Mesenchymal stem cell (in vitro differentiated cells and primary cell): ENCODE data around the gene GPR65.

Source experiments
- DNase-seq: peaks from one replicate; pipeline ENCODE4 v3.0.0-alpha.2; 2013
- H2AFZ ChIP-seq: one replicate; pipeline ENCODE4 v1.6.1; 2013; ENCODE audit warnings: low read depth, mild to moderate bottlenecking, control low read depth, inconsistent platforms, low read length, moderate library complexity
- H2AK5ac ChIP-seq: 2 replicates; pipeline ENCODE4 v1.6.1; 2013; ENCODE audit warnings: low read length, moderate library complexity, mild to moderate bottlenecking, inconsistent platforms; ENCODE audit not compliant: severe bottlenecking
- H2BK120ac ChIP-seq: one replicate; pipeline ENCODE4 v1.6.1; 2013; ENCODE audit warnings: low read depth, mild to moderate bottlenecking, inconsistent platforms, low read length, moderate library complexity
- H2BK12ac ChIP-seq, 2 experiments: one replicate each; pipeline ENCODE4 v1.6.1; 2013; ENCODE audit warnings: inconsistent platforms in 2 of 2, low read length in 2 of 2, mild to moderate bottlenecking in 2 of 2, moderate library complexity in 2 of 2, control low read depth in 1 of 2
- H2BK15ac ChIP-seq: one replicate; pipeline ENCODE4 v1.6.1; 2013; ENCODE audit warnings: mild to moderate bottlenecking, low read depth, inconsistent platforms; ENCODE audit not compliant: poor library complexity, severe bottlenecking
- H2BK5ac ChIP-seq: 2 replicates; pipeline ENCODE4 v1.6.1; 2013; ENCODE audit warnings: low read depth, mild to moderate bottlenecking, low read length, control low read depth, inconsistent platforms; ENCODE audit not compliant: poor library complexity, severe bottlenecking
- H3K14ac ChIP-seq, 2 experiments: one replicate each; pipeline ENCODE4 v1.6.1; 2013; ENCODE audit warnings: inconsistent platforms in 2 of 2, low read length in 2 of 2, control low read depth in 1 of 2, mild to moderate bottlenecking in 1 of 2, moderate library complexity in 1 of 2
- H3K18ac ChIP-seq, 2 experiments: one replicate each; pipeline ENCODE4 v1.6.1; 2013; ENCODE audit warnings: inconsistent platforms in 2 of 2, low read length in 2 of 2, control low read depth in 1 of 2, low read depth in 1 of 2, mild to moderate bottlenecking in 1 of 2
- H3K23ac ChIP-seq, 2 experiments: one replicate each; pipeline ENCODE4 v1.6.1; 2013; ENCODE audit warnings: inconsistent platforms in 2 of 2, low read length in 2 of 2, mild to moderate bottlenecking in 2 of 2, moderate library complexity in 2 of 2, control low read depth in 1 of 2
- H3K27ac ChIP-seq: 2 replicates; pipeline ENCODE4 v1.5.1; 2013; ENCODE audit warnings: mild to moderate bottlenecking, moderate library complexity, low read length, control low read depth, inconsistent platforms; ENCODE audit not compliant: poor library complexity, severe bottlenecking
- H3K27me3 ChIP-seq, 2 experiments: 2 replicates each; pipeline versions ENCODE4 v1.6.1 to v1.7.0; 2013; ENCODE audit warnings: low read length in 2 of 2, mild to moderate bottlenecking in 2 of 2, moderate library complexity in 2 of 2, control low read depth in 1 of 2, inconsistent platforms in 1 of 2; ENCODE audit not compliant: control insufficient read depth in 1 of 2, insufficient read depth in 1 of 2
- H3K36me3 ChIP-seq, 2 experiments: 2 replicates each; pipeline versions ENCODE4 v1.6.1 to v1.7.0; 2013; ENCODE audit warnings: low read length in 2 of 2, control low read depth in 1 of 2, inconsistent platforms in 1 of 2, low read depth in 1 of 2, mild to moderate bottlenecking in 1 of 2; ENCODE audit not compliant: insufficient read depth in 2 of 2, control insufficient read depth in 1 of 2
- H3K4ac ChIP-seq, 2 experiments: one replicate each; pipeline ENCODE4 v1.6.1; 2013; ENCODE audit warnings: inconsistent platforms in 2 of 2, low read length in 2 of 2, mild to moderate bottlenecking in 2 of 2, moderate library complexity in 2 of 2, control low read depth in 1 of 2, low read depth in 1 of 2
- H3K4me1 ChIP-seq: 2 replicates; pipeline ENCODE4 v1.6.1; 2013; ENCODE audit warnings: low read depth, low read length, control low read depth; ENCODE audit not compliant: control insufficient read depth, insufficient read depth
- H3K4me2 ChIP-seq: 2 replicates; pipeline ENCODE4 v1.6.1; 2013; ENCODE audit warnings: low read length, mild to moderate bottlenecking, inconsistent platforms; ENCODE audit not compliant: poor library complexity, severe bottlenecking
- H3K4me3 ChIP-seq, 2 experiments: 2 replicates each; pipeline versions ENCODE4 v1.5.1 to v1.7.0; 2013; ENCODE audit warnings: low read length in 2 of 2, mild to moderate bottlenecking in 2 of 2, control low read depth in 1 of 2, low read depth in 1 of 2; ENCODE audit not compliant: insufficient read depth in 1 of 2
- H3K79me1 ChIP-seq: replicated peaks from 2 replicates; pipeline ENCODE4 v1.6.1; 2013; ENCODE audit warnings: mild to moderate bottlenecking, control low read depth, low read length, inconsistent platforms; ENCODE audit not compliant: poor library complexity, severe bottlenecking
- H3K9ac ChIP-seq: 2 replicates; pipeline ENCODE4 v1.7.0; 2013; ENCODE audit warnings: mild to moderate bottlenecking, low read length, moderate library complexity
- H3K9me3 ChIP-seq: 2 replicates; pipeline ENCODE4 v1.7.0; 2013; ENCODE audit warnings: mild to moderate bottlenecking, low read length; ENCODE audit not compliant: control insufficient read depth
- H4K8ac ChIP-seq: one replicate; pipeline ENCODE4 v1.6.1; 2013; ENCODE audit warnings: inconsistent platforms, mild to moderate bottlenecking, low read length, moderate library complexity
- H4K91ac ChIP-seq: one replicate; pipeline ENCODE4 v1.6.1; 2013; ENCODE audit warnings: mild to moderate bottlenecking, low read length, inconsistent platforms
- WGBS: methylation state at CpG from one replicate; pipeline ENCODE4 v1.1.7; 2013; ENCODE audit warnings: mixed read lengths; 5-methylcytosine and 5-hydroxymethylcytosine counted together

Gene GPR65

DNA sequence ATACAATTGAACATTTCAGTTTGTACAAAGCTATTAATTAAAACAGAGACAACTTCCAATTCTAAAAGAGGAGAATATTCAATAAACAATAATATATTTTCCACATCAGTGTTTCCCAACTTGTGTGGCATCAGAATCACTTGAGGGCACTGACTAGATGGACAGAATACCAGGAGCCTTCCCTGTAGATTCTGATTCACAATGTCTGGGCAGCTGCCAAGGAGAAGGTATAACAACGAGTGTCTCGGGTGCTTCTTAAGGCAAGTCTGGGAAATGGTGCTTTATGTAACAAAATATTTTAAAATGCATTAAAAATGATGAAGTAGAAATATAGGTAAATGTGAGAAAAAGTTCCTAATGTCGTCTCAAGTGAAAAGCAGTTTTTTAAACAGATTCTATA is 38.1 kb upstream of the GPR65 start:
- no peak for DNase-seq
- no peak overlapping the region for H2BK12ac ChIP-seq
- no peaks in the 10 kb centered on the region for H3K9me3 ChIP-seq
- no peak overlapping the region for H3K4ac ChIP-seq
- H3K27ac ChIP-seq = no peak overlapping the region
- no peak overlapping the region for H3K4me3 ChIP-seq
- H2AFZ ChIP-seq = no peak overlapping the region
- H3K18ac ChIP-seq = no peak overlapping the region
- H2BK5ac ChIP-seq = no peak overlapping the region
- no peaks in the 10 kb centered on the region for H3K27me3 ChIP-seq
- no peak overlapping the region for H3K9ac ChIP-seq
- H3K79me1 ChIP-seq = no peaks in the 10 kb centered on the region
- 78% methylated on average over 2 of the region's 3 CpGs for WGBS
- H3K4me1 ChIP-seq = no peaks in the 10 kb centered on the region
- peaks cover 0 to 37% of the 10 kb centered on the region in 2 experiments for H3K36me3 ChIP-seq
- H2AK5ac ChIP-seq = no peak overlapping the region
- no peak overlapping the region for H2BK15ac ChIP-seq
- no peak overlapping the region for H2BK120ac ChIP-seq
- H3K4me2 ChIP-seq = no peak overlapping the region
- H4K91ac ChIP-seq = no peak overlapping the region
- no peak overlapping the region for H4K8ac ChIP-seq
- H3K14ac ChIP-seq = no peak overlapping the region
- H3K23ac ChIP-seq = no peak overlapping the region

DNA sequence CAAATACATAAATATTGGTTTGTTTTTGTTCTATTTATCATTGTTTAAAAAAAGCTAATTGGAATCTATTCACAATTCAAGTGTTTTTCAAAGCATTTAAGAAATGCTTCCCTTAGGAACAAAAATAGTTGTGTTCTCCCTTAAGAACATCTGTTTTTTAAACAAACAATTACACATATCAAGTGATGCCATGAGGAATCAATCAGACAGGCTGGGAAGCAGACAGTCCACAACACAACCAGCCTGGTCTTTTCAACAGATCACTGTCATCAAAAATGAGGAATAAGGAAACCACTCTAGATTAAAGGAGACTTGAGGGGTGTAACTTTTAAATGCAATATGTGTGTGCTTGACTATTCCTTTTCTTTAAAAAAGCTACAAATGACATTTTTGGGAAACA is 37.4 kb upstream of the GPR65 start:
- Histone ChIP-seq H2BK15ac (no peak overlapping the region), H3K79me1 (no peaks in the 10 kb centered on the region), H3K9me3 (no peaks in the 10 kb centered on the region), H3K27me3 (no peaks in the 10 kb centered on the region), H4K91ac (no peak overlapping the region), H3K36me3 (peaks cover 0 to 32% of the 10 kb centered on the region in 2 experiments), H3K4me2 (no peak overlapping the region), H3K18ac (no peak overlapping the region), H3K9ac (no peak overlapping the region), H2BK12ac (no peak overlapping the region), H3K23ac (no peak overlapping the region), H4K8ac (no peak overlapping the region), H2BK5ac (no peak overlapping the region), H3K4ac (no peak overlapping the region), H2BK120ac (no peak overlapping the region), H3K4me3 (no peak overlapping the region), H2AFZ (no peak overlapping the region), H3K4me1 (no peaks in the 10 kb centered on the region), H3K27ac (no peak overlapping the region), H2AK5ac (no peak overlapping the region), H3K14ac (no peak overlapping the region)
- no peak for DNase-seq

DNA sequence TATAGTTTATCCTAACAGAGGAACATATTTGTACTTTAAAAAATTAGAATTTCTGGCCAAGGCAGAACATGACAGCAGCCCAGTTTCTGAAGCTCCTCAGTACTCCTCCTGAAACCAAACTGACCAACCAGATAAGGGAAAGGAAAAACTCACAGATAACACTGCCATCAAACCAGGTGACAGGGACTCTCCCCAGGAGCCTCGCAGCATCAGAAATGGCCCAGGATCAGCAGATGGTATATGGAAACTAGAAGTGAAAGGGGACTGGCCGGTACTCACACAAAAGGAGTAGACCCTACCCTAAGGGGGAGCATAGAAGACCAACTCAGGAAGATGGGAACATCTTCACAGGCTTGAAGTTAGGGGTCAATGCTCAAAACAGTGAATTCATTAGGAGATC is 33.9 kb upstream of the GPR65 start:
- Histone ChIP-seq H3K36me3 (peaks cover 0 to 19% of the 10 kb centered on the region in 2 experiments), H3K4ac (no peak overlapping the region), H3K4me3 (no peak overlapping the region), H2BK12ac (no peak overlapping the region), H3K18ac (no peak overlapping the region), H2BK15ac (no peak overlapping the region), H2AFZ (no peak overlapping the region), H3K9me3 (no peaks in the 10 kb centered on the region), H4K91ac (no peak overlapping the region), H3K4me1 (no peaks in the 10 kb centered on the region), H3K23ac (no peak overlapping the region), H4K8ac (no peak overlapping the region), H3K27ac (no peak overlapping the region), H2AK5ac (no peak overlapping the region), H3K14ac (no peak overlapping the region), H3K79me1 (no peaks in the 10 kb centered on the region), H2BK5ac (no peak overlapping the region), H2BK120ac (no peak overlapping the region), H3K4me2 (no peak overlapping the region), H3K27me3 (no peaks in the 10 kb centered on the region), H3K9ac (no peak overlapping the region)
- 80% methylated on average over 2 of the region's 2 CpGs for whole genome bisulfite sequencing
- DNase-seq = no peak

DNA sequence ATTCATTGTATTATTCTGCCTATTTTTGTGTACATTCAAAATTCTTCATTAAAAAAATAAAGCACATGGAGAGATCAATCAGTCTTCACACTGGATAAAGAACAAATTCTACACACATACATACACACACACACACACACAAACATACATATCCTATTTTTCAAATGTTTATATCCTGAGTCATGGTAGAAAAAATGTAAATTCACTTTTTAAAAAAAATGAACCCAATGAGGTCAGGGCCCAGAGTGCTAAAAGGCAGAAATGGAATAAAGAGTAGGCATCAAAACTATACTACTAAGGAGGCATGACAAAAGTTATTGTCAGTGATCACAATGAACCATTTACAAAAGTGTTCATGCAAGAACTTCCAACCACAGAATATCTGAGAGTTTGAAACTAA is 29.3 kb upstream of the GPR65 start:
- no peak overlapping the region for H3K14ac ChIP-seq
- no peaks in the 10 kb centered on the region for H3K27me3 ChIP-seq
- H3K23ac ChIP-seq = no peak overlapping the region
- no peak overlapping the region for H2BK15ac ChIP-seq
- H2BK12ac ChIP-seq = no peak overlapping the region
- no peaks in the 10 kb centered on the region for H3K79me1 ChIP-seq
- no peak overlapping the region for H2BK5ac ChIP-seq
- no peak overlapping the region for H3K4me3 ChIP-seq
- no peaks in the 10 kb centered on the region for H3K9me3 ChIP-seq
- no peaks in the 10 kb centered on the region for H3K4me1 ChIP-seq
- DNase-seq = no peak
- H3K4ac ChIP-seq = no peak overlapping the region
- no peak overlapping the region for H2AFZ ChIP-seq
- H2AK5ac ChIP-seq = no peak overlapping the region
- H4K91ac ChIP-seq = no peak overlapping the region
- H3K4me2 ChIP-seq = no peak overlapping the region
- no peak overlapping the region for H3K9ac ChIP-seq
- H3K36me3 ChIP-seq = peaks cover 0 to 17% of the 10 kb centered on the region in 2 experiments
- H3K18ac ChIP-seq = no peak overlapping the region
- H3K27ac ChIP-seq = no peak overlapping the region
- H2BK120ac ChIP-seq = no peak overlapping the region
- no peak overlapping the region for H4K8ac ChIP-seq
